Measurements from ENCODE around the gene MYL6B. TPM values are rescaled to one million over a fixed set of nuclear protein-coding genes. Genes with fewer than 3 reads are reported as not detected.
"Not testable (repeated sequence)": the region's sequence is repeated elsewhere in the genome, so short reads cannot be mapped to it uniquely, and the experiment has no call there.

MYL6B gene
- total RNA-seq, 1 experiment from 2014 or later: 44.8 TPM

DNA sequence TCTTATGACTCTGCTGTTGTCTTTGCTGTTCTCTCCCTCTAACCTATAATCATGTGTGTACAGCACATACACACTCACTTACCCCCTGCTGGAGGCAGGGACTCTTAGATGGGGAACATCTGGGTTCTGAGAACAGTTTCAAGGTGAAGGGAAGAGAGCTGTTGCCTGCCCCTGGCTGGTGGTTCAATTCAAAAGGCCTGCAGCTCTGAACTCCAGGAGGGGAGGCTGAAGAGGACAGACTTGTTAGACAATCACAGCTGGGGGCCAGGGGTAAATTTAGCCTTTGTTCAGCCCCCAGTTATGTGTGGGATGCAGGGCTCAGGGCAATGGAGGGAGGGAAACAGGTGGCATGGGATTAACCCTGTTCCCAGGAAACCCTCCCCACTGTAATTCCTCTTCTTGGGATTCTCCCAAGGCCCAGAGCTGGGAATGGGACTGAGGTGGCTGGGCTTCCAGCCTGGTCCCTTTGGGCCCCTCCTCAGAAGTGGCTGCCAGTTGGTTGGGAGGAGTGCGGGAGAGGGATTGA, 1.9 kb downstream of the MYL6B start:
- peaks cover 49% of the 10 kb centered on the region for H3K36me3 Mint-ChIP-seq (ENCODE audit: insufficient read depth, unreplicated experiment)
- no peaks in the 10 kb centered on the region; the same call in 1 of the 2 replicates for H3K36me3 ChIP-seq (ENCODE audit: control insufficient read depth, insufficient read depth, low read length)
- H3K4me3 ChIP-seq (ENCODE audit: low read depth, low read length): no peak overlapping the region
- no peak for DNase-seq
- H3K4me1 Mint-ChIP-seq (ENCODE audit: low read depth, unreplicated experiment): peaks cover 20% of the 10 kb centered on the region
- TF ChIP-seq, protein P1, sequence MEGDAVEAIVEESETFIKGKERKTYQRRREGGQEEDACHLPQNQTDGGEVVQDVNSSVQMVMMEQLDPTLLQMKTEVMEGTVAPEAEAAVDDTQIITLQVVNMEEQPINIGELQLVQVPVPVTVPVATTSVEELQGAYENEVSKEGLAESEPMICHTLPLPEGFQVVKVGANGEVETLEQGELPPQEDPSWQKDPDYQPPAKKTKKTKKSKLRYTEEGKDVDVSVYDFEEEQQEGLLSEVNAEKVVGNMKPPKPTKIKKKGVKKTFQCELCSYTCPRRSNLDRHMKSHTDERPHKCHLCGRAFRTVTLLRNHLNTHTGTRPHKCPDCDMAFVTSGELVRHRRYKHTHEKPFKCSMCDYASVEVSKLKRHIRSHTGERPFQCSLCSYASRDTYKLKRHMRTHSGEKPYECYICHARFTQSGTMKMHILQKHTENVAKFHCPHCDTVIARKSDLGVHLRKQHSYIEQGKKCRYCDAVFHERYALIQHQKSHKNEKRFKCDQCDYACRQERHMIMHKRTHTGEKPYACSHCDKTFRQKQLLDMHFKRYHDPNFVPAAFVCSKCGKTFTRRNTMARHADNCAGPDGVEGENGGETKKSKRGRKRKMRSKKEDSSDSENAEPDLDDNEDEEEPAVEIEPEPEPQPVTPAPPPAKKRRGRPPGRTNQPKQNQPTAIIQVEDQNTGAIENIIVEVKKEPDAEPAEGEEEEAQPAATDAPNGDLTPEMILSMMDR (IDR thresholded peaks at IDR 0.05; ENCODE audit: insufficient read depth in 1 of 2, low read depth in 1 of 2, low read length in 1 of 2, severe bottlenecking in 1 of 2, unreplicated experiment in 1 of 2): no peak
- H3K27ac Mint-ChIP-seq (ENCODE audit: unreplicated experiment): no peak overlapping the region
- peak overlapping the region; percentile 53 for H3K4me3 Mint-ChIP-seq (ENCODE audit: unreplicated experiment)
- intact Hi-C loops (cut with micrococcal nuclease; ENCODE audit: unreplicated experiment): no loop called here
- H3K9me3 Mint-ChIP-seq (ENCODE audit: unreplicated experiment): no peaks in the 10 kb centered on the region
- H3K27me3 Mint-ChIP-seq (ENCODE audit: insufficient read depth, unreplicated experiment): no peaks in the 10 kb centered on the region
- ChIA-PET CTCF (interaction anchor here (0.7 kb wide), 1 partner anchor 52 kb away, joined by 3 read pairs; no protein-coding TSS in a partner anchor), POLR2A (interaction anchor here (0.6 kb wide), 1 partner anchor 28 kb away, joined by 3 read pairs; no protein-coding TSS in a partner anchor)
- BruUV-seq (replicated peaks): no TSS peak
- H3K4me1 ChIP-seq: peaks cover 12% of the 10 kb centered on the region
- no peaks in the 10 kb centered on the region for H3K9me3 ChIP-seq
- no peaks in the 10 kb centered on the region for H3K27me3 ChIP-seq (replicated peaks; ENCODE audit: control insufficient read depth, insufficient read depth, low read length)

DNA sequence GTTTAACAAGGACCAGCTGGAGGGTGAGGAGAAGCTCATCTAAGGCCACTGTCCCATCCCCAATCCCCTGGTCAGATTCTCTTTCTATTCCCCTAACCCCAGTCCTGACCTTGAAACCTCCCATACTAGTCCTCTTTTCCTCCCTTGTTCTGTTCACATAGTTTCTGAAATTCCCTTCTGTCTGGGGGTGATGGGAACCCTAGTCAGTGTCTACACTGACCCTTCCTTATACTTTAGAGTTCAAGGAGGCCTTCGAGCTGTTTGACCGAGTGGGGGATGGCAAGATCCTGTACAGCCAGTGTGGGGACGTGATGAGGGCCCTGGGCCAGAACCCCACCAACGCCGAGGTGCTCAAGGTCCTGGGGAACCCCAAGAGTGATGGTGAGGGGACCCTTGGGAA, 2.4 kb downstream of the MYL6B start:
- no peaks in the 10 kb centered on the region for H3K9me3 Mint-ChIP-seq (ENCODE audit: unreplicated experiment)
- H3K27me3 Mint-ChIP-seq (ENCODE audit: insufficient read depth, unreplicated experiment): no peaks in the 10 kb centered on the region
- Histone ChIP-seq H3K36me3 (ENCODE audit: control insufficient read depth, insufficient read depth, low read length) (no peaks in the 10 kb centered on the region; the same call in 1 of the 2 replicates), H3K4me1 (peaks cover 16% of the 10 kb centered on the region), H3K9me3 (no peaks in the 10 kb centered on the region), H3K4me3 (ENCODE audit: low read depth, low read length) (no peak overlapping the region), H3K27me3 (replicated peaks; ENCODE audit: control insufficient read depth, insufficient read depth, low read length) (no peaks in the 10 kb centered on the region)
- CTCF ChIA-PET: no interaction called here
- H3K4me1 Mint-ChIP-seq (ENCODE audit: low read depth, unreplicated experiment): peaks cover 21% of the 10 kb centered on the region
- no TSS peak for BruUV-seq (replicated peaks)
- no peak for DNase-seq
- TF ChIP-seq, protein P1 (IDR thresholded peaks at IDR 0.05; ENCODE audit: insufficient read depth in 1 of 2, low read depth in 1 of 2, low read length in 1 of 2, severe bottlenecking in 1 of 2, unreplicated experiment in 1 of 2): no peak
- peak overlapping the region; percentile 53 for H3K4me3 Mint-ChIP-seq (ENCODE audit: unreplicated experiment)
- POLR2A ChIA-PET: interaction anchor here (0.6 kb wide), 1 partner anchor 28 kb away, joined by 3 read pairs; no protein-coding TSS in a partner anchor
- H3K36me3 Mint-ChIP-seq (ENCODE audit: insufficient read depth, unreplicated experiment): peaks cover 54% of the 10 kb centered on the region
- intact Hi-C loops (cut with micrococcal nuclease; ENCODE audit: unreplicated experiment): no loop called here
- H3K27ac Mint-ChIP-seq (ENCODE audit: unreplicated experiment): no peak overlapping the region

DNA sequence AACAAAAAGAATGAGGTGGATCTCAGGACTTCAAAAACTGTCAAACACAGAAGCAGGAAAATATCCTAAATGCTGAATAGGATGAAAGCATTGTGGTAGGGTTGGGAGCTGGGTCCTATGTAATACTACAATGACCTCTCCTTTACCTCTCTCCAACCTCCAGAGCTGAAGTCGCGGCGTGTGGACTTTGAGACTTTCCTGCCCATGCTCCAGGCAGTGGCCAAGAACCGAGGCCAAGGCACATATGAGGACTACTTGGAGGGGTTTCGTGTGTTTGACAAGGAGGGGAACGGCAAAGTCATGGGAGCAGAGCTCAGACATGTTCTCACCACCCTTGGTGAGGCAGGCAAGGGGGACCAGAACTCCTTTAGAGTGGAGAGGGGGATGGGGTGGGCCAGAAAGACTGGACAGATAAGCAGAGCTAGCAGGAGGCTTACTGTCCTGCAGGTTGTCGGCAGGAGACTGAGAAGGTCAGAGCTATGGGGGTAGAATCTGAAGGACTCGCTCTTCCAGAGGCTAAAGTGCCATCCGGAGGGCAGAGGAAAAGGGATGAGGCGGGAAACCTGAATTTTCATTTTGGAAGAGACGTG, 3.0 kb downstream of the MYL6B start:
- Mint-ChIP-seq H3K27ac (ENCODE audit: unreplicated experiment) (peak overlapping the region; percentile 47), H3K36me3 (ENCODE audit: insufficient read depth, unreplicated experiment) (peaks cover 60% of the 10 kb centered on the region), H3K4me1 (ENCODE audit: low read depth, unreplicated experiment) (peaks cover 27% of the 10 kb centered on the region), H3K4me3 (ENCODE audit: unreplicated experiment) (peak overlapping the region; percentile 53), H3K9me3 (ENCODE audit: unreplicated experiment) (no peaks in the 10 kb centered on the region), H3K27me3 (ENCODE audit: insufficient read depth, unreplicated experiment) (no peaks in the 10 kb centered on the region)
- Histone ChIP-seq H3K36me3 (ENCODE audit: control insufficient read depth, insufficient read depth, low read length) (no peaks in the 10 kb centered on the region; the same call in 1 of the 2 replicates), H3K27me3 (replicated peaks; ENCODE audit: control insufficient read depth, insufficient read depth, low read length) (no peaks in the 10 kb centered on the region), H3K4me1 (peaks cover 21% of the 10 kb centered on the region), H3K9me3 (no peaks in the 10 kb centered on the region), H3K4me3 (ENCODE audit: low read depth, low read length) (no peak overlapping the region)
- intact Hi-C loops (cut with micrococcal nuclease; ENCODE audit: unreplicated experiment): no loop called here
- BruUV-seq (replicated peaks): no TSS peak
- POLR2A ChIA-PET: no interaction called here
- CTCF ChIA-PET: interaction anchor here (1.4 kb wide), 1 partner anchor 27 kb away, joined by 4 read pairs; the partner anchor contains the start of gene ESYT1
- DNase-seq: no peak
- TF ChIP-seq, protein P1 (IDR thresholded peaks at IDR 0.05; ENCODE audit: insufficient read depth in 1 of 2, low read depth in 1 of 2, low read length in 1 of 2, severe bottlenecking in 1 of 2, unreplicated experiment in 1 of 2): no peak

DNA sequence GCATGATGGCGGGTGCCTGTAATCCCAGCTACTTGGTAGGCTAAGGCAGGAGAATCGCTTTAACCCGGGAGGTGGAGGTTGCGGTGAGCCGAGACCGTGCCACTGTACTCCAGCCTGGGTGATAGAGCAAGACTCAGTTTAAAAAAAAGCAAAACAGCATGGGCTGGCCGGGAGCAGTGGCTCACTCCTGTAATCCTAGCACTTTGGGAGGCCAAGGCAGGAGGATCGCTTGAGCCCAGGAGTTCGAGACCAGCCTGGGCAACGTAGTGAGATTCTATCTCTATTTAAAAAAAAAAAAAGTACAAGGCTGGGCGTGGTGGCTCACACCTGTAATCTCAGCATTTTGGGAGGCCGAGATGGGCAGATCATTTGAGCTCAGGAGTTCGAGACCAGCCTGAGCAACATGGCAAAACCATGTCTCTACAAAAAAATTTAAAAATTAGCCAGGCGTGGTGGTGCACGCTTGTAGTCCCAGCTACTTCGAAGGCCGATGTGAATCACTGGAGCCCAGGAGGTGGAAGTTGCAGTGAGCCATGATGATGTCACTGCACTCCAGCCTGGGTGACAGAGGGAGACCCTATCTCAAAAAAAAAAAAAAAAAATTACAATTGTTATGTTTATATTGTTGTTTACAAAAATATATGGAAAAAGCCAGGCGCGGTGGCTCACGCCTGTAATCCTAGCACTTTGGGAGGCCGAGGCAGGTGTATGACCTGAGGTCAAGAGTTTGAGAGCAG, 4.2 kb downstream of the MYL6B start:
- H3K9me3 Mint-ChIP-seq (ENCODE audit: unreplicated experiment); DNase-seq; BruUV-seq (replicated peaks); H3K27me3 ChIP-seq (replicated peaks; ENCODE audit: control insufficient read depth, insufficient read depth, low read length); H3K9me3 ChIP-seq; H3K27me3 Mint-ChIP-seq (ENCODE audit: insufficient read depth, unreplicated experiment); H3K36me3 ChIP-seq (ENCODE audit: control insufficient read depth, insufficient read depth, low read length): not testable (repeated sequence)
- intact Hi-C loops (cut with micrococcal nuclease; ENCODE audit: unreplicated experiment): loop anchor here (1.0 kb wide), 2 partner anchors 28 to 37 kb away; partner anchors contain the start of gene ESYT1
- Mint-ChIP-seq H3K4me3 (ENCODE audit: unreplicated experiment) (peak overlapping the region; percentile 79), H3K4me1 (ENCODE audit: low read depth, unreplicated experiment) (peaks cover 34% of the 10 kb centered on the region), H3K27ac (ENCODE audit: unreplicated experiment) (peak overlapping the region; percentile 88), H3K36me3 (ENCODE audit: insufficient read depth, unreplicated experiment) (peaks cover 68% of the 10 kb centered on the region)
- Histone ChIP-seq H3K4me3 (ENCODE audit: low read depth, low read length) (peak overlapping the region; percentile 51), H3K4me1 (peaks cover 22% of the 10 kb centered on the region)
- ChIA-PET POLR2A (interaction anchor here (1.0 kb wide), 1 partner anchor 29 kb away, joined by 8 read pairs; the partner anchor contains the start of gene ESYT1), CTCF (interaction anchor here (0.8 to 1.4 kb wide), 3 partner anchors 29 to 37 kb away, joined by 3 to 4 read pairs (median 4); partner anchors contain the start of gene ESYT1)

Data from Caco-2 (cell line).